GM12865 (cell line): ENCODE measurements around the gene RNF40.

Experiments used
- DNase-seq: peaks from one replicate; pipeline ENCODE4 v3.0.0; 2010; ENCODE audit warnings: low read depth
- H3K4me3 ChIP-seq: 2 replicates; pipeline ENCODE4 v1.5.1; 2011; ENCODE audit warnings: mild to moderate bottlenecking, low read depth, low read length, control low read depth
- CTCF ChIP-seq: IDR thresholded peaks from 2 replicates; pipeline ENCODE4 v1.5.1; 2011; ENCODE audit warnings: low read length, control low read depth, low read depth, inconsistent platforms; ENCODE audit not compliant: insufficient read depth; ENCODE audit errors: missing control alignments

Gene RNF40

GRCh38 chr16:30756781-30757100, 5.4 kb upstream of the RNF40 start:
- no peak overlapping the region for H3K4me3 ChIP-seq

GRCh38 chr16:30757316-30757715, 4.8 kb upstream of the RNF40 start:
- no peak for TF ChIP-seq CTCF
- H3K4me3 ChIP-seq, result no peak overlapping the region
- DNase-seq, result no peak

More at GRCh38 chr16:30756781-30757100, 5.4 kb upstream of the RNF40 start:
- no peak for TF ChIP-seq CTCF
- DNase-seq, result no peak

DNA sequence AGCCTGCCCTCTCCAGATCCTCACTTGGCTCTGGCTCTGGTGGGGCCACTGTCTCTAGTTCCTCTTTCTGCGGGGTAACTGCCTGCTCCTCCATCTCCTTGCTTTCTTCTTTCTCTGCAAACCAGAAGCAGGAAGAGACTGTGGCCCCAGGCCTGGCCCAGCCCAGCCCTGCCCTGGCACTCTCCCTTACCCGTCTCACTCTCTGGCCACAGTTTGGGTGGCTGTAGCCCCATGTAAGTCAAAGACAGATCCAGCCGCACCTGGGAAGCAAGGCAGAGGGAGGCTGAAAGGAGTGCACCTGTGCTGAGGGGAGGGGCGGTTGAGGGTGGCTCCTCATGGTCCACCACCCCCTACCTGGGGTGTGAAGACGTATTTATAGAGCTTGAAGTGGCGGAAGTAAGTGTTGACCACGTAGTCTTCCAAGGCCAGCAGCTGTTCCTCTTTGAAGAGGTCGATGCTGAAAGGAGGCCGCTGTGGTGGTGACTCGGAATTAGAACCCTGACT, 3.1 kb upstream of the RNF40 start:
- DNase-seq, result no peak
- no peak for TF ChIP-seq CTCF
- no peak overlapping the region for H3K4me3 ChIP-seq

DNA sequence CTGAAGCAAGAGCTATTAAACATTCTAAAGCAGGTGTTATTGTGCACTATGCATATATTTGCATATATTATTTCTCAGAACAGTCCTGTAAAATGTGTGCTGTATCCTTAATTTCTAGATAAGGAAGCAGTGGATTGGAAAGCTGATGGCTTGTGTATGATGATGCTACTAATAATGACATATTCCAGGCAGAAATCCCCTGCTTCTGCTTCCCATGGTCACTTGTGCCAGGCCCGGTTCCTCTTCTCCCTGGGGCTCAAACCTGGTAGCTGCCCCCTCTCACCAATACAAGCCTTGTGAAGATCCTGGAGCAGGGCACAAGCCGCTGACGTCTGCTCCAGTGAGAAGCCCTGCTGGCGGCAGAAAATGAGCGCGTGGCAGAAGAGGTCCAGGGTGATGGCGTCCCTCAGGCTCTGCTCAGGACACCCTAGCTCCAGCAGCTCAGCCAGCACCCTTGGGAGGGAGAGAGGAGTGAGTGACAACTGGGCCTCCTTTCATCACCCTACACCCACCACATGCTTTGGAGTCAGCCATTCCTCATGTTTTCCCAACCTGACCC, 2.0 kb upstream of the RNF40 start:
- DNase-seq, result no peak
- H3K4me3 ChIP-seq, result no peak overlapping the region
- TF ChIP-seq CTCF, result no peak

- no peak for DNase-seq
- TF ChIP-seq CTCF, result no peak
- H3K4me3 ChIP-seq, result peak overlapping the region; percentile 89
Measured at GRCh38 chr16:30760577-30761426, 1.3 kb upstream of the RNF40 start.

DNA sequence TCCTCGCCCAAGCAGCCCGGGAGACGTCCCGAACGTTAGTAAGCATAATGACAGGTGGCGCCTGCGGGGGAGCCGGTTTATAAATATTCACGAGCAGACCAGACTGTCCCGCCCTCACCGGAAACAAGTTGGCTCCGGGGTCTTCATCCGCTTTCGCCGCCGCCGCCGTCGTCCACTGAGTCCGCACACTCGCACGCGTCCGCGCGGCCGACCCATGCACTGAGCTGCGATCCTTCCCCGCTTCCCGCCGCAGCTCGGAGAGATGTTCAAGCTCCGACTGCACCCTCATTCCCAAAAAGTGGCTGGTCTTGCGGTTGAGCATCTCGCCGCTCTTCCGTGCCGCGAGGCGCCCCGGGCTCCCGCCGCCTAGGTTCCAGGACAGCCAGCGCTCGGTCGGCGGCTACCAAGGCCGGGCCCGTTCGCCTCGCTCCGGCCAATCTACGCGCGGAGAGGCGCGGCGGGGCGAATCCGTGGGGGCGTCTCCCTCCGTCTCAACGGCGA, 645 bp upstream of the RNF40 start:
- peak; percentile 66 for DNase-seq
- no peak for TF ChIP-seq CTCF
- H3K4me3 ChIP-seq, result peak overlapping the region; percentile 89
